HG03159 (cell line): ENCODE measurements around the gene EOLA1.
"Not testable (repeated sequence)": the region's sequence is repeated elsewhere in the genome, so short reads cannot be mapped to it uniquely, and the experiment has no call there.

ENCODE experiments used
- ATAC-seq: cut with Tn5 transposase; IDR thresholded peaks from one replicate; pipeline ENCODE4 v1.9.1; 2021; ENCODE audit warnings: mild to moderate bottlenecking, moderate library complexity; ENCODE audit not compliant: unreplicated experiment

EOLA1 gene

DNA sequence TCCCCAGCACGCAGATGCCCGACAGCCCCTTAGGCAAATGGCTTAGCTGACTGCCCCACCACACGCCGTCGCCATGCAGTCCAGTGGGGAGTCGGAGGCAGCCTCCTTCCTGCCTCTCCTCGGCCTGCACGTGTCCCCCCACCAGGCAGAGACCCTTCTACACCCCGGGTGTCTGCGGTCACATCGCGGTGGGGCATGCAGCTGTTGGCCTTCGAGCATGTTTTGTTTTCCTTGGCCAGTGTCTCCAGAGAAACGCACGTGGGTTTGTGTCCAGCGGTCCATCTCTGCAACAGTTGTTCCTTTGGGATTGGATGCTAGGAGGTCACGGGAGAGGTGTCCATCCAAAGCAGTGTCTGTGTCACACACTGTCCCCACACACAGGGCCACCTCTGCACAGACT, 54.4 kb downstream of the EOLA1 start, which contains the start of gene HSFX2:
HSFX2 (minus strand) TSS at position 101 of the 400 bp plus-strand sequence. CDS start 614 bp downstream, outside the sequence.
- ATAC-seq: not testable (repeated sequence)

DNA sequence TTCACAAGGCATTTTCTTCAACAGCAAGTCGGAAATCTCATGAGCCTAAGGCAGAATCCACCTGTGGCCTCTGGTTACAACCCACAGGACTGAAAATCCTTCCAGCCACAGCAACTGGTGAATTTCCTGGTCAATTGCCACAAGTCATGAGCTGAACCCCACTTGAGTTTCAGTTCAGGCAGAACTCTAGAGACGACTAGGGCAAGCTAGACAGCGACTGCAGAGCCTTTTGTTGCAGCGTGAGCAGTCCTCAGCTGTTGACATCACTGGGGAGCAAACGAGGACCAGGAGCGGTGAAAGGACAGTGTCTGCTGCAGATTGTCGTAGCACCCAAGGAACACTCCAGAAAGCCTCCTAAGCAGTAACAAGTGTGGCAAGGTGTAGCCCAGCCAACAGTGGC, 55.1 kb downstream of the EOLA1 start:
- not testable (repeated sequence) for ATAC-seq
